ENCODE data around the gene SSPN. TPM values are rescaled to one million over a fixed set of nuclear protein-coding genes. Genes with fewer than 3 reads are reported as not detected.

Gene SSPN
- total RNA-seq, 2 experiments from 2014 or later: not detected

DNA sequence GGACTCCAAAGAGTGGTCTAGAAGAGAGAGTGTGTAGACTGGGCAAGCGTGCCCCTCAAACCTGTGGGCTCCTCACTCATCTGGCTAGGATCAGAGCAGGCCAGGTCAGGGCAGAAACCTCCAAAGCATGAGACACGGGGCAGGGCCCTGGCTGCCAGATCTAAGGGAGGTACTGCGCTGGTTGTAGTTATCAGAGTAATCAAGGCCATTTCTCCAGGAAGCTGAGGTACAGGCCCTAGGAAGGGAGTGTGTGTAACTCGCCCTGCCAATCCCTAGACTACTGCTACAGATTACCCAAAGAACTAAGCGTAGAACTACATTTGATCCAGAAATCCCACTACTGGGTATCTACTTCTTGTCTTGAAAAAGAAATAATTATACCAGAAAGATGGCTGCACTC is 84.5 kb downstream of the SSPN start:
- Mint-ChIP-seq H3K27me3 (no peaks in the 10 kb centered on the region), H3K9me3 (no peaks in the 10 kb centered on the region), H3K27ac (no peak overlapping the region), H3K36me3 (ENCODE audit: low read depth) (no peaks in the 10 kb centered on the region), H3K4me3 (no peak overlapping the region), H3K4me1 (peaks cover 7% of the 10 kb centered on the region)
- no peak for DNase-seq
- ChIA-PET POLR2A (no interaction called here), CTCF (interaction anchor here (1.8 kb wide), 1 partner anchor 18 kb away, joined by 7 read pairs; no protein-coding TSS in a partner anchor)

DNA sequence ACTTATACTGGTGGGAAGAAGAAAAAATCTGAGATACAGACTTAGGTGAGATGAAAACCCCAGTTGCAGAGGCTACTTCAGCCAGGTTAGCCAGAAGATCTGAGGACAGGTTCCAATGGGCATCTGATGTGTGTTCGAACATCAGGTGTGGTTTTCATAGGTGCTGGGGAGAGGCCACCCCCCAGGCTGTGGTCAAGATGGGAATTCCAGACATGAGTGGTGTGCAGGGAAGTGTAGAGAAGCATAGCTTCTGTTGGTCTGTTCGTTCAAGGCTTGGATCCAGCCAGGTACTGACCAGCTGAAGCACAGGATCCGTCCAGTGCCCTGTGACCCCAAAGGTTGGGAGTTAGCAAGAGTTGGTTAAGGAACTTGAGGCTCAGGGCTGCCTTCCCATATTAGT is 85.5 kb downstream of the SSPN start:
- Mint-ChIP-seq H3K36me3 (ENCODE audit: low read depth) (no peaks in the 10 kb centered on the region), H3K4me3 (no peak overlapping the region), H3K27me3 (no peaks in the 10 kb centered on the region), H3K27ac (no peak overlapping the region), H3K9me3 (no peaks in the 10 kb centered on the region), H3K4me1 (peaks cover 6% of the 10 kb centered on the region)
- CTCF ChIA-PET: no interaction called here
- DNase-seq: no peak
- POLR2A ChIA-PET: no interaction called here

DNA sequence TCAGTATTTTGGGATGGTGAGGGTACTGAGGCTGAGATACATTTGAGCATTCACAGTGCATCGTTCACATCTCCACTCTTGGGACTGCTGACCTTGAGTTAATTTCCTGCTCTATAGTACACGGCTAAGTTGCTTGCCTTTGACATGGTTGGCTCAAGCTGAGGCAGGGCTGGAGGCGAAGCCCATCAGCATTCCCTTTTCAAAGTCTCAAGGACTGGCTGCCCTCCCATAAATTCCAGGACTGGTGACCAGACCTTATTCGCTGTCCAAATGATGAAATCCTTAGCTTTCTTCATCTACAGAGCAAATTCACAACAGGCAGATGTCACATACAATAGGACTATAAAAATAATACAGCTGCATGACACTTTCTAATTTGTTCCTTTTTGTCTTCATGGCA is 85.9 kb downstream of the SSPN start:
- CTCF ChIA-PET: no interaction called here
- H3K4me1 Mint-ChIP-seq: peaks cover 6% of the 10 kb centered on the region
- no peaks in the 10 kb centered on the region for H3K36me3 Mint-ChIP-seq (ENCODE audit: low read depth)
- H3K27ac Mint-ChIP-seq: no peak overlapping the region
- POLR2A ChIA-PET: no interaction called here
- no peak overlapping the region for H3K4me3 Mint-ChIP-seq
- H3K9me3 Mint-ChIP-seq: no peaks in the 10 kb centered on the region
- DNase-seq: no peak
- H3K27me3 Mint-ChIP-seq: no peaks in the 10 kb centered on the region

DNA sequence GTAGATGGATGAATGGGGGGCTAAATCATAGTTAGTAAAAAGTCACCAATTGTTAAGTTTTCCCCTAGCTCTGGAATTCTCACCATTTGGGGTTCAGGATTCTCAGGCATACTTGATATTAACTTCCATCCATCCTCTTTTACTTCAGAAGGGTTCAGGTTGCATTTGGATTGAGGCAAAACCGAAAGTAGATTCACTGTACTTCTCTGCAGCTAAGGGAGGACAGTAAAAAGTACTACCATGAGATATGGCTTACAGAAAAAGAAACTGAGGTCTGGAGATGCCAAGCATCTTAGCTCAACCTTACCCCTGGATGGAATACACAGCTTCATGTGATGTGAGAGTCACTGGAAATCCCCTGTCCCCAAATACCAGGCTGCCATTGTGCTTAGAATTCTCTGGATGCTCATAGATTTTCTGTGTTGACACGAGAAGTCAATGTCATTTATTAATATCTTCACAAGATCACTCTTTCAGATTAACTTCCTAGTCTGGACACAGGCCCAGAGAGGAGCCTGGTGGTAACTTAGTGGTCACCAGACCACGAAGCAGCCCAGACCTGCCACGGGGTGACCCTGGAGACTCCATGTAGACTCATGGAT is 87.1 kb downstream of the SSPN start:
- ChIA-PET POLR2A (no interaction called here), CTCF (no interaction called here)
- Mint-ChIP-seq H3K27ac (no peak overlapping the region), H3K27me3 (no peaks in the 10 kb centered on the region), H3K9me3 (no peaks in the 10 kb centered on the region), H3K36me3 (ENCODE audit: low read depth) (no peaks in the 10 kb centered on the region), H3K4me1 (peaks cover 6% of the 10 kb centered on the region), H3K4me3 (no peak overlapping the region)
- no peak for DNase-seq

DNA sequence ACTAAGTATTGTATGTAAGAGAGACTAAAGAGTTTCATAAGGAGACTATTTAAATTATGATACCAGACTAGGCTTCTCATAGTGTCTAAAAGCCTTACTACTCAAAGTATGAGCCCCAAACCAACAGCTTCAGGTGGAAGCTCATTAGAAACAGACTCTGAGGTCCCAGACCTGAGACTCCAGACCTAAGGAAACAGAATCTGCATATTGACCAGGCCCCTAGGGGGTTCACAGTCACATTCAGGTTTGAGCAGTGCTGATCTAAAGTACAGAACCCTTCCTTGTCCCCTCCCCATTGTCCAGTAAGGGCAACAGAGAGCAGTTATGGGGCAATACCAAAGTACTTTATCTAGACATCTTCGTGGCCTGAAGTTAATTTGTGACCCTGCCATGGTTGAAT is 87.7 kb downstream of the SSPN start:
- Mint-ChIP-seq H3K4me1 (peaks cover 6% of the 10 kb centered on the region), H3K27ac (no peak overlapping the region), H3K27me3 (no peaks in the 10 kb centered on the region), H3K4me3 (no peak overlapping the region), H3K9me3 (no peaks in the 10 kb centered on the region), H3K36me3 (ENCODE audit: low read depth) (no peaks in the 10 kb centered on the region)
- ChIA-PET CTCF (interaction anchor here (0.9 kb wide), 1 partner anchor 15 kb away, joined by 3 read pairs; no protein-coding TSS in a partner anchor), POLR2A (no interaction called here)
- DNase-seq: no peak

DNA sequence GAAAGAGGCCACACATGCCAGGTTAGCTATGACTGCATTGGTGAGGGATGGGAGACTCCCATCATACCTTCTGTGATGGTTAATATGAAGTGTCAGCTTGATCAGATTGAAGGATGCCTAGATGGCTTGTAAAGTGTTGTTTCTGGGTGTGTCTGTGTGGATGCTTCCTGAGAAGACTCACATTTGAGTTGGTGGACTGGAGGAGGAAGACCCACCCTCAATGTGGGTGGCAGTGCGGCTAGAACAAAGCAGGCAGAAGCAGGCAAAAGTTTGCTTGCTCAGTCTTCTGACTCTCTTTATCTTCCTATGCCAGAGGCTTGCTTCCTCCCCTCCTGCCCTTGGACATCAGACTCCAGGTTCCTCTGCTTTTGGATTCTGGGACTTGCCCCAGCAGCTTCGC is 88.2 kb downstream of the SSPN start:
- no peaks in the 10 kb centered on the region for H3K27me3 Mint-ChIP-seq
- DNase-seq: no peak
- no peaks in the 10 kb centered on the region for H3K36me3 Mint-ChIP-seq (ENCODE audit: low read depth)
- ChIA-PET CTCF (interaction anchor here (0.9 kb wide), 1 partner anchor 14 kb away, joined by 3 read pairs; no protein-coding TSS in a partner anchor), POLR2A (no interaction called here)
- H3K4me1 Mint-ChIP-seq: peaks cover 6% of the 10 kb centered on the region
- H3K4me3 Mint-ChIP-seq: no peak overlapping the region
- no peaks in the 10 kb centered on the region for H3K9me3 Mint-ChIP-seq
- no peak overlapping the region for H3K27ac Mint-ChIP-seq

DNA sequence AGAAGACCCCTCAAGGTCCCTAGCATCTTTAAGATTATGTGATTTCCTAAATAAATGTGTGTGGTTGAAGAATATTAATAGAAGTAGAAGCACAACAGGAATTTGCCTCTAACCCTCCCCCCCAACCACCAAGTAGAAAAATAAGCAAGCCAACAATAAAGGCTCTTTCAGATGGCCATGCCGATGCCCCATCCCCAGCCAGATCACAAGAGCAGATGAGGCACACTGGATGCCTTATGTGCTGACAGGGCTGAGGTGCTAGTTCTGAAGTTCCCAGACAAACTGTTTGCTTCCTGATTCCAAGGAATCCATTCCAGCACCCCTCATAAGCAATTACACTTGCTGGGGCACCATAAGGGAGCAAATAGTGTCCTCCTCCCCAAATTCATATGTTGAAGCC is 90.0 kb downstream of the SSPN start:
- ChIA-PET CTCF (no interaction called here), POLR2A (no interaction called here)
- Mint-ChIP-seq H3K27ac (no peak overlapping the region), H3K9me3 (no peaks in the 10 kb centered on the region), H3K4me1 (peaks cover 6% of the 10 kb centered on the region), H3K36me3 (ENCODE audit: low read depth) (no peaks in the 10 kb centered on the region), H3K27me3 (no peaks in the 10 kb centered on the region), H3K4me3 (no peak overlapping the region)
- no peak for DNase-seq

DNA sequence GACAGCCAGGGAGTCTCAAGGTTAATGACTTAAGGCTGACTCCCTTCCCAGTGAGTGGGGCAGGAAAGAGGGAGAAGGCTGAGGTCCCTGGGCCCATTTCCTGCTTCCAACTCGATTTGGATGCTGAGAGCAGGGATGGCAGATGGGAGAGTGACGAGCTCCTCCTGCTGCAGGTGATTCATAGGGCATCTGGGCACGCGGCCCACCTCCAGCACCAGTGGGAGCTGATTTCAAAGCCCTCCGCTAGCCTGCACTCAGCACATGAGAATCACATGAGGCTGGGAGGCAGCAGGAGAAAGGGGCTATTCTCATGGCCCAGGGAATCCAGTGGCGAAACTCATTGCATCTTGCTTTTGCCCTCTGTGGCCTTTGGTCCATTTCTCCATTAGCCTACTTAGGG is 90.8 kb downstream of the SSPN start:
- ChIA-PET CTCF (no interaction called here), POLR2A (no interaction called here)
- H3K36me3 Mint-ChIP-seq (ENCODE audit: low read depth): no peaks in the 10 kb centered on the region
- H3K4me1 Mint-ChIP-seq: peaks cover 6% of the 10 kb centered on the region
- no peaks in the 10 kb centered on the region for H3K27me3 Mint-ChIP-seq
- DNase-seq: no peak
- H3K27ac Mint-ChIP-seq: no peak overlapping the region
- H3K4me3 Mint-ChIP-seq: no peak overlapping the region
- no peaks in the 10 kb centered on the region for H3K9me3 Mint-ChIP-seq

DNA sequence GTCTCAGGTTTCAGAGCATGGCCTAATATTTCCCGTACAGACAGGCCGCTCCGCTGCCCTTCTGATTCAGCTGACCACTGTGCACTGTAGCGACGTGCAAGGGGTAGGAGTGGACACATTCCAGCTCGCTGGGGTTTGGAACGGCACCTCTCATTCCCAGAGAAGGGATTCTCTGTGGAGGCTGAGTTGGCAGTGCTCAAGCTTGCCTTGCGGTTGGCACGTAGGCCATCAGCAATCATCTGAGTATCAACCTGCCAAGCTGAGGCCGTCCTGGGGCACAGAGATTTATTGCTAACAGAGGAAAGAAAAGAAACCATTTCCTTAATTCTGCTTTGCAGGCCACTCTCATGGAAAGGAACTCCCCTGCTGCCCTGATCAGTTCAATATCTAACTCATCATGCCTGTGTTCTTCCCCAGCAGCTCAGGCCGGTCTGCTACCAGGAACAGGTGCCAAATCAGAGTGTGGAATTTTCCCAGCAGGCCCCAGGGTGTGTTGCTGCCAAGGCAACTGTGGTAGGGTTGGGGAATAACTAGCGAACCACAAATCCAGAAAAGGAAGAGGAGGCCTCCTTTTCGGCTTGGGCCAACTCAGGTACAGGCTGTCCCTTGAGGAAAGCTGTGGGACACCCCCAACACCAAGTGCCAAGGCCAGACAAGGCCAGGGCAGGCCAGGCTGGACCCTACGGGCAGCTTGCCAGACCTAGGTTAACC is 92.5 kb downstream of the SSPN start:
- POLR2A ChIA-PET: no interaction called here
- CTCF ChIA-PET: no interaction called here
- H3K4me3 Mint-ChIP-seq: no peak overlapping the region
- peaks cover 5% of the 10 kb centered on the region for H3K4me1 Mint-ChIP-seq
- no peak for DNase-seq
- H3K27me3 Mint-ChIP-seq: no peaks in the 10 kb centered on the region
- no peaks in the 10 kb centered on the region for H3K9me3 Mint-ChIP-seq
- no peak overlapping the region for H3K27ac Mint-ChIP-seq
- H3K36me3 Mint-ChIP-seq (ENCODE audit: low read depth): no peaks in the 10 kb centered on the region

DNA sequence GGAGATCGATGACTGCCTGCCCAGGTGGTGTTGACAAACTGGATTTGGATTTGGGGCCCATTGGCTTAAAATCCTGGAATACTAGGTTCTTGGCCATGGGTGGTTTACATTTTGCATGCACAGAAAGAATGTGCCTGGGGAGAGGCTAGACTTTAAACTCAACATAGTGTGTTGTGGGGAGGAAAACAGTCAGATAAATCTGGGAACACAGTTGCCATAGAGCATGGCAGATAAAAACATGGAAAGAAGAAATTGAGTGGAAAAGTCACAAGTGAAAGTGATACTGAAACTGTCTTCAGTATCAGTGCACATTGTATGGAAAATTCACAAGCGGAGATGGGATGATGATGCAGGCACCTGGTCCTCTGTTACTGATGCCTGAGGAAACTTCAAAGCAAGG is 95.2 kb downstream of the SSPN start:
- H3K4me1 Mint-ChIP-seq: no peaks in the 10 kb centered on the region
- no peak for DNase-seq
- no peaks in the 10 kb centered on the region for H3K9me3 Mint-ChIP-seq
- H3K27me3 Mint-ChIP-seq: no peaks in the 10 kb centered on the region
- ChIA-PET POLR2A (no interaction called here), CTCF (interaction anchor here (1.4 to 1.6 kb wide), 2 partner anchors 8 to 16 kb away, joined by 3 to 4 read pairs; no protein-coding TSS in a partner anchor)
- H3K27ac Mint-ChIP-seq: no peak overlapping the region
- no peak overlapping the region for H3K4me3 Mint-ChIP-seq
- no peaks in the 10 kb centered on the region for H3K36me3 Mint-ChIP-seq (ENCODE audit: low read depth)

DNA sequence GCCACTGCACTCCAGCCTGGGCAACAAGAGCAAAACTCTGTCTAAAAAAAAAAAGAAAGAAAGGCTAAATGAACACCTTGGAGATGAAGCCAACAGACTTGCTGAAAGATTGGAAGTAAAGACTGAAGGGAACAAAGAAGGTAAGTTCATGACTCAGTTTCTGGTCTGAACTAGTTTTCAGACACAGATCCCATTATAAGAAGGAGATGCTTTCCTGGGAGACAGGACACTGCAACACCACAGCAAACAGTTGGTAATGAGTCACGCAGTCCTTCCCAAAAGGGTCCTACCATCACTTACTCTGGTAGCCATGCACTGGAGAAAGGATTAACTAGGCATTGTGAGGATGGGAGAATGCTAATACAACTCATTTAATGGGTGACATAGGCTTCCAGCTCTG is 97.2 kb downstream of the SSPN start:
- ChIA-PET CTCF (interaction anchor here (1.1 kb wide), 1 partner anchor 25 kb away, joined by 3 read pairs; no protein-coding TSS in a partner anchor), POLR2A (no interaction called here)
- Mint-ChIP-seq H3K9me3 (no peaks in the 10 kb centered on the region), H3K27me3 (no peaks in the 10 kb centered on the region), H3K4me1 (no peaks in the 10 kb centered on the region), H3K4me3 (no peak overlapping the region), H3K36me3 (ENCODE audit: low read depth) (no peaks in the 10 kb centered on the region), H3K27ac (no peak overlapping the region)
- DNase-seq: no peak

DNA sequence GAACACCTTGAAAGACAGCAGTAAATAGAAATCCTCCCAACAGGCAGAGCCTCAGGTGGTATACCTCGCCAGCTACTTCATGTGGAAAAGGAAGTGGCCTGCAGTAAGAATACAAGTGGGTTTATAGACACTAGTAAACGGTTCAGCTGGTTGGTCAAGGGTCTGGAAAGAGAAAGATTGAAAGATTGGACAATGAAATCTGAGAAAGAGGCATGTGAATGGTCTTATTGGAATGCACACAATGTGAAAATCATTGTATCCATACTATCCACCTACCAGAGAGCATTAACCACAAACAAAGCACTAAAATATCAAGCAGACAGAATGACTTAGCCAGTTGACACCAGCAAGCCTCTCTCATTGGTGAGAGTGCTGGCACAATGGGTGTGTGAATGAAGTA is 98.2 kb downstream of the SSPN start:
- ChIA-PET CTCF (interaction anchor here (0.6 kb wide), 1 partner anchor 69 kb away, joined by 3 read pairs; no protein-coding TSS in a partner anchor), POLR2A (no interaction called here)
- no peak for DNase-seq
- Mint-ChIP-seq H3K9me3 (no peaks in the 10 kb centered on the region), H3K27me3 (no peaks in the 10 kb centered on the region), H3K4me1 (peaks cover 6% of the 10 kb centered on the region), H3K4me3 (no peak overlapping the region), H3K27ac (no peak overlapping the region), H3K36me3 (ENCODE audit: low read depth) (no peaks in the 10 kb centered on the region)

DNA sequence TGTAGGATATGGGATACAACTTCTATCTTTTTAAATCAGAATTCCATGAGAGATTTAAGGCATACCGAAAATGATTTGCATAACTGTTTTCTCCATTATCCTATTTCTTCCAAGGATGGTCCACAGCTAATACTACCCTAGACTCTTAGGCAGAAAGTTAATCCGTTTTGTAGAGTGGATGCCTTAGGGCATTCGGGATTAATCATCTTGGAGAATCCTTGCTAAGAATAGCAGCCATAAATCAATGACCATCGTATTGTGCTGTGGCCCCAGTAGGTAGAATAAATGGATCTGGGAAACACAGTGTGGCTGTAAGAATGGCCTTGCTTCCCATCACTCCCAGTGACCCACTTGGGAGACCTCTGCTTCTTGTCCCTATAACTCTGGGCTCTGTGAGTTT is 99.6 kb downstream of the SSPN start:
- H3K36me3 Mint-ChIP-seq (ENCODE audit: low read depth): no peaks in the 10 kb centered on the region
- H3K4me3 Mint-ChIP-seq: no peak overlapping the region
- ChIA-PET POLR2A (no interaction called here), CTCF (no interaction called here)
- peaks cover 16% of the 10 kb centered on the region for H3K4me1 Mint-ChIP-seq
- no peak overlapping the region for H3K27ac Mint-ChIP-seq
- H3K9me3 Mint-ChIP-seq: no peaks in the 10 kb centered on the region
- H3K27me3 Mint-ChIP-seq: no peaks in the 10 kb centered on the region
- no peak for DNase-seq
